ENCODE results near the gene NPEPL1. TPM values are rescaled to one million over a fixed set of nuclear protein-coding genes. Genes with fewer than 3 reads are reported as not detected.
A peak's percentile ranks its signal among the peaks of the same experiment; 100 is the strongest.

Gene NPEPL1
- total RNA-seq, 1 experiment from 2014 or later = 18.1 TPM

GRCh38 chr20:58700823-58701222 is 8.2 kb downstream of the NPEPL1 start:
- H3K4me1 Mint-ChIP-seq (ENCODE audit: low read depth, unreplicated experiment) = no peaks in the 10 kb centered on the region
- H3K9me3 Mint-ChIP-seq (ENCODE audit: low read depth, unreplicated experiment) = no peaks in the 10 kb centered on the region
- DNase-seq = no peak
- BruUV-seq (replicated peaks) = no TSS peak
- intact Hi-C loops (cut with micrococcal nuclease; ENCODE audit: unreplicated experiment) = no loop called here
- H3K4me3 Mint-ChIP-seq (ENCODE audit: low read depth, unreplicated experiment) = no peak overlapping the region
- H3K36me3 Mint-ChIP-seq (ENCODE audit: insufficient read depth, unreplicated experiment) = peaks cover 10% of the 10 kb centered on the region
- CTCF ChIA-PET = no interaction called here
- TF ChIP-seq, protein P1, sequence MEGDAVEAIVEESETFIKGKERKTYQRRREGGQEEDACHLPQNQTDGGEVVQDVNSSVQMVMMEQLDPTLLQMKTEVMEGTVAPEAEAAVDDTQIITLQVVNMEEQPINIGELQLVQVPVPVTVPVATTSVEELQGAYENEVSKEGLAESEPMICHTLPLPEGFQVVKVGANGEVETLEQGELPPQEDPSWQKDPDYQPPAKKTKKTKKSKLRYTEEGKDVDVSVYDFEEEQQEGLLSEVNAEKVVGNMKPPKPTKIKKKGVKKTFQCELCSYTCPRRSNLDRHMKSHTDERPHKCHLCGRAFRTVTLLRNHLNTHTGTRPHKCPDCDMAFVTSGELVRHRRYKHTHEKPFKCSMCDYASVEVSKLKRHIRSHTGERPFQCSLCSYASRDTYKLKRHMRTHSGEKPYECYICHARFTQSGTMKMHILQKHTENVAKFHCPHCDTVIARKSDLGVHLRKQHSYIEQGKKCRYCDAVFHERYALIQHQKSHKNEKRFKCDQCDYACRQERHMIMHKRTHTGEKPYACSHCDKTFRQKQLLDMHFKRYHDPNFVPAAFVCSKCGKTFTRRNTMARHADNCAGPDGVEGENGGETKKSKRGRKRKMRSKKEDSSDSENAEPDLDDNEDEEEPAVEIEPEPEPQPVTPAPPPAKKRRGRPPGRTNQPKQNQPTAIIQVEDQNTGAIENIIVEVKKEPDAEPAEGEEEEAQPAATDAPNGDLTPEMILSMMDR (IDR thresholded peaks at IDR 0.05; ENCODE audit: unreplicated experiment) = no peak
- no peak overlapping the region for H3K27ac Mint-ChIP-seq (ENCODE audit: unreplicated experiment)
- H3K27me3 Mint-ChIP-seq (ENCODE audit: unreplicated experiment) = no peaks in the 10 kb centered on the region

- Mint-ChIP-seq H3K4me3 (ENCODE audit: low read depth, unreplicated experiment) (no peak overlapping the region), H3K27ac (ENCODE audit: unreplicated experiment) (no peak overlapping the region), H3K9me3 (ENCODE audit: low read depth, unreplicated experiment) (no peaks in the 10 kb centered on the region), H3K4me1 (ENCODE audit: low read depth, unreplicated experiment) (no peaks in the 10 kb centered on the region), H3K36me3 (ENCODE audit: insufficient read depth, unreplicated experiment) (peaks cover 15% of the 10 kb centered on the region), H3K27me3 (ENCODE audit: unreplicated experiment) (no peaks in the 10 kb centered on the region)
- BruUV-seq (replicated peaks) = no TSS peak
- intact Hi-C loops (cut with micrococcal nuclease; ENCODE audit: unreplicated experiment) = no loop called here
- no peak for DNase-seq
- TF ChIP-seq, protein P1 (IDR thresholded peaks at IDR 0.05; ENCODE audit: unreplicated experiment) = no peak
- CTCF ChIA-PET = no interaction called here
Measured at GRCh38 chr20:58701431-58702160, 9.0 kb downstream of the NPEPL1 start.

DNA sequence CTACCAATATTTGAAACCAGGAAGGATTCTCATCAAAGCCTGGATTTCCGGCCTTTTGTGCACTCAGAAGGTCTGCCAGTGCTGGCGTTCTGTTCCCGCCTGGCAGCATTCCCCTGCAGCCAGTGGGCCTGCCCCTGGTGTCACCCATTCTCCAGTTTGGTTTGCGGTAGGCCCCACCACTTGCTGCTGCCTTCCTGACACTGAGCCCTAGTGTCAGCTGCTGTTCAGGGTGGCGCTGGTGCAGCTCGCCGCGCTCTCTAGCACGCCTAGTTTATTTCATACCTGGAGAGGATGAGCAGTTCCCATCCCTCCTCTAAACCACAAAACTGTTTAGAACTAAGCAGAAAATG is 9.5 kb downstream of the NPEPL1 start:
- CTCF ChIA-PET = no interaction called here
- intact Hi-C loops (cut with micrococcal nuclease; ENCODE audit: unreplicated experiment) = no loop called here
- no TSS peak for BruUV-seq (replicated peaks)

DNA sequence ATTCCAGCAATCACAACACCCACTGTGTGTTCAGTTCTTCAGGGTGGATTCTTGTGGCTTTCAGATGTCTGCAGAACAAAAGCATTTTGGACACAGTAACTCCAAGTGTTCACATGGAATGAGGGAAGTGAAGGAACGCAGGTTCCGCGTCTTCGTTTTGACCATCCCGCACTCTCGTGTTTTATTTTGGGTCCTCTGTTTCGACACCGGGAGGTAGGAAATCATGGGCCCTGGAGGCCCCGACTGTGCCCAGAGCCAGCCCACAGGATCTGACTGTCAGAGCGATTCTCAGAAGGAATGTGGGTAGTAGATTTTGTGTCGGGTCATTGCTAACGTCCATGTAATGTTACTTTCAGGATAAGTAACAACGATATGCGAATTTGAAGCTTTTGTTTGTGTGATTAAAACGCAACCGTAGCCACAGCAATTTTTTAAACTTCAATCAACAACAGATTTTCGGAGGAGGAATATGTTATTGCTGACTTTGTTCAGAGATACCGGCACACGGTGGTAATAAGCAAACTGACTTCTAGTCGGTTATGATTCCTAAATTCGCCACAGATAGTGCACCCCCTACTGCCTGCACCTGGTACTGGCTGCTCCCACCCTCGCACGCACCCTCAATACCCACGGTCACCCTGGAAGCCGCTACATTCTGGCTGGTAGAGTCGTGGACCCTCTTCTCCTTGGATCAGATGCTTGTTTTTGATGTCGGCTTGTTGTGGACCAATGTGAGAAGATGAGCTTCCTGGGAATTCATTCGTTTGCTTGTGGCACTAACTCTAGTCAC is 10.5 kb downstream of the NPEPL1 start:
- H3K4me3 Mint-ChIP-seq (ENCODE audit: low read depth, unreplicated experiment) = no peak overlapping the region
- no TSS peak for BruUV-seq (replicated peaks)
- H3K27me3 Mint-ChIP-seq (ENCODE audit: unreplicated experiment) = no peaks in the 10 kb centered on the region
- H3K9me3 Mint-ChIP-seq (ENCODE audit: low read depth, unreplicated experiment) = no peaks in the 10 kb centered on the region
- TF ChIP-seq, protein P1 (IDR thresholded peaks at IDR 0.05; ENCODE audit: unreplicated experiment) = peak; percentile 19
- peaks cover 15% of the 10 kb centered on the region for H3K36me3 Mint-ChIP-seq (ENCODE audit: insufficient read depth, unreplicated experiment)
- CTCF ChIA-PET = no interaction called here
- H3K4me1 Mint-ChIP-seq (ENCODE audit: low read depth, unreplicated experiment) = no peaks in the 10 kb centered on the region
- intact Hi-C loops (cut with micrococcal nuclease; ENCODE audit: unreplicated experiment) = no loop called here
- DNase-seq = no peak
- no peak overlapping the region for H3K27ac Mint-ChIP-seq (ENCODE audit: unreplicated experiment)

More for the DNA sequence above, 9.5 kb downstream of the NPEPL1 start:
- no peak for DNase-seq
- TF ChIP-seq, protein P1 (IDR thresholded peaks at IDR 0.05; ENCODE audit: unreplicated experiment) = no peak
- no peak overlapping the region for H3K27ac Mint-ChIP-seq (ENCODE audit: unreplicated experiment)
- H3K4me1 Mint-ChIP-seq (ENCODE audit: low read depth, unreplicated experiment) = no peaks in the 10 kb centered on the region
- H3K9me3 Mint-ChIP-seq (ENCODE audit: low read depth, unreplicated experiment) = no peaks in the 10 kb centered on the region
- no peak overlapping the region for H3K4me3 Mint-ChIP-seq (ENCODE audit: low read depth, unreplicated experiment)
- no peaks in the 10 kb centered on the region for H3K27me3 Mint-ChIP-seq (ENCODE audit: unreplicated experiment)
- H3K36me3 Mint-ChIP-seq (ENCODE audit: insufficient read depth, unreplicated experiment) = peaks cover 15% of the 10 kb centered on the region

Data from Calu3 (cell line).